Stimulated activated CD8-positive, alpha-beta memory T cell treated with anti-CD3 and anti-CD28 coated beads, Interleukin-7, amount 100 ng/mL, for 4 hours (primary cell): ENCODE results near the gene ABHD15.

Experiments used
- DNase-seq, 2 donors: peaks; one replicate each; pipeline ENCODE4 v3.0.0-alpha.2; 2020; ENCODE audit warnings: low read depth in 2 of 2

Gene ABHD15

GRCh38 chr17:29583324-29584248 is 16.7 kb upstream of the ABHD15 start:
- DNase-seq: no peak

GRCh38 chr17:29582772-29583171 is 15.9 kb upstream of the ABHD15 start:
- DNase-seq: no peak

DNA sequence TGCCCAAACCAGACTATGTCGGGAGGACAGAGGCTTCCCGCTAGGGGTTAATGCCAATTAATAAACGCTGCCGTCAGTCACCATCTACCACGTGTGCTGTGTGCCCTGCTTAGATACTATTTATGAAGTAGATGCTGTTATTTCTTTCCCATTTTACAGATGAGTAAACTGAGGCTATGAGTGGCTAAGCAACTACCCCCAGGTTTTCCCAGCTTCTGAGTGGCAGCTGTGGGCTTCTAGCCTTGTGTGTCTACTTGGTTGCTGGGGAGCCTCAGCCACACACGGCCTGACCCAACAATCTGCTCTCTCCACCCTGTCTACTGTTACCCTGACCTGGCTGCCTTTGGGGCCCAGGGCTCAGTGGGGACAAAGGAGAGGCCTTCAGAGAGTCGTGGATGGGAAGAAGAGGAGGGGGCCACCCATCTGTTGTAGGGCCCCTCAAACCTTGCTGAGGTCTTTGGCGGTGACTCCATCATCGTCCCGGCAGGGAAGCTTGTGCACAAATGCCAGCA is 15.5 kb upstream of the ABHD15 start:
- DNase-seq: no peak

DNA sequence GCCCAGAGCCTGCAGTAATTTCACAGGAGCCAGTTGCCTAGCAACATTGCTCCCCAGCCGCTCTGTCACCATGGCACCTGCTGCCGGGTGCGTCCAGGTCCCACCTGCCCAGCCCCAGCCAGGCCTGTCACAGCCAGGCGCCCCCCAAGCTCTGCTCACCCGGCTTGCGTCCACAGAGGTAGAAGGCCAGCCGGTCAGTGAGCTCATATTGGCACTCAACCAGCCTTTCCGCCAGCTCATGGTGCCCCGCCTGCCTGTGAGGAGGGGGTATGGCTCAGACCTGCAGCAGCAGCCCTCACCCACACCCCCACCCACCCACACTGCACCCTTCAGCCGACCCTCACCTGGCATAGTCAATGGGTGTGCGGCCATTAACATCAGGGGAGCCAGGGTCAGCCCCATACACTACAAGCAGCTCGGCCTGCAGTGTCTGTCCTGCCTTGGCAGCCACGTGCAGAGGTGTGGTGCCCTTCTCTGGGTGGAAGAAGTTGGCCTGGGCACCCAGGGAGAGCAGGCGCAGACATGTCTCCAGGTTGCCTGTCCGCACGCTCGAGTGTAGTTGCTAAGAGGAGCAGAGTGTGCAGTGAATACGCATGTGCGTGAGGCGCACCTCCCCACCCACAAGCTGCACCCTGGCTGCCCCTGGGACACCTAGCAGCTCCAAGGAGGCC is 14.9 kb upstream of the ABHD15 start:
- DNase-seq: no peak

DNA sequence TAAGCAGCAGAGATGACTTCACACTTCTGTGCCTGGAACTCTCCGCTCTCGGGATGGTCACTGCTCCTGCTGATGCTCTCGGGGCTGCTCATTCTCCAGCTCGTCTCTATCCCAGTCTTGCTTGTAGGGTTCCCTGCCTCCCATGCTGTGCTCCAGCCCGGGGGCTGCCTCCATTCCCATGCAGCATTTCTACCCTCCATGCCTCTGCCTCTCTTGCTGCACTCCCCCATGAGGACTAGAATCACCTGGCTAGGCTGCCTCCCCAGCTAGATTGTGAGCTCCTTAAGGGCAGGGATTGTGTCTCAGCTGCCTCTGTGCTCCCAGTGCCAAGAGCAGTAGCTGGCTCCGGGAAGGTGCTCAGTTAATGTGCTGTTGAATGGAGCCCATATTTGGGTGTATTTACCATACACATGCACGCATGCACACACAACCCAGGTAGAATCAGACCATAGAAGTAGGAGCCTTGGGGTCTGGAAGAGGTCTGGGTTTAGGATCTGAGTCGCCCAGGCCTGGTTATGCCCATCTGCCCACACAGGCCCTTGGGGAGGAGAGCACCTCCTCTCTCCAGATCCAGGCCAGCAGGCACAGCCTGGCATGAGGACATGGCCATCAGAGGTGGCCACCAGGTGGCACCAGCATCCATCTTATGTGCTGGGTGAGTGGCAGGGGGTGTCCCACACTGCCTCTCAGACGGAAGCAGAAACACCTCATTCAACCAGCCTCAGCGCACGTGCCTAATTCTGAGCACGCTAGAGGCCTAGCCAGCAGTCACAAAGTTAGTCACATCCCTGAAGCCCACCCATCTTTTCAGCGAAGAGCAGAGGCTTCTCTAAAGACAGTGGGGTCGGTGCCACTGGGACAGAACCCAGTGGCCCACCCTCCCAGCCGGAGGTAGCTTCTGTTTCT is 13.3 kb upstream of the ABHD15 start:
- peak; percentile 82 to 85 for DNase-seq

- no peak for DNase-seq
Observed at GRCh38 chr17:29578626-29579485, 12.0 kb upstream of the ABHD15 start.

DNA sequence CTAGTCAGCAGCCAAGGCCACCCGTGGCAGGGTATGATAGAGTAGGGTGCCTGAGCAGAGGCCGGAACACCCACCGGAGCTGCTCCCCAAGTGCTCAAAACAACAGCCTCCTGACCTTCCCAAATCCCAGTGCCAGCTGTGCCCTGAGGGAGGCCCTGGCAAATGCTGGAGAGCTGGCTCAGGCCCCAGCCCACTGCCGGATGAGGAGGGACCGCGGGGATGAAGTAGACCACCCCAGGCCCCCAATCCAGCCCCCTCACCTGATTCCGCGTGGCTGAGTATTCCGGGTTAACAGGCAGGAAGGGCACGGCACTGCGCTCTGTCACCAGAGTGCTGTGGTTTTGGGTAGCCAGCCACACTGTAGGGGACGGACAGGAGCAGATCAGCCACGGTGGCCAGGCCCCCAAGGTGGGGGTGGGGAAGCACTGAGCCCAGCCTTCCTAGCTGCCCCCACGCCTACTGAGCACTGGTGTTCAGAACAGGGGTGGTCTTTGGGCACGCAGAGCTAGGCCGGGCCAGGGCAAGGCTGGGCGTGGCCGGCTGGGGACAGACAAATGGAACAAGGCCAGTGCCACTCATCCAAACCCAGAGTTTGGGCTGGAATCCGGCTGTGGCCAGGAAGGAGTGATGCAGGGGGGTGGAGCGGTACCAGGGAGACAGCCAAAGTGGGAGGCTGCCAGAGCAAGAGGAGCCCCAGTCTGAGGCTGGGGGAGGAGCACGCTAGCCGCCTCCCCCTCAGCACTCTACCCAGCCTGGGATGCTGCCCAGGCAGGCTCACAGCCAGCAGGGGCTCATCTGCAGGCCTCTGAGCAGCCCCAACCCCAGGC is 10.8 kb upstream of the ABHD15 start:
- no peak for DNase-seq

GRCh38 chr17:29577001-29577370 is 10.1 kb upstream of the ABHD15 start:
- DNase-seq: no peak

DNA sequence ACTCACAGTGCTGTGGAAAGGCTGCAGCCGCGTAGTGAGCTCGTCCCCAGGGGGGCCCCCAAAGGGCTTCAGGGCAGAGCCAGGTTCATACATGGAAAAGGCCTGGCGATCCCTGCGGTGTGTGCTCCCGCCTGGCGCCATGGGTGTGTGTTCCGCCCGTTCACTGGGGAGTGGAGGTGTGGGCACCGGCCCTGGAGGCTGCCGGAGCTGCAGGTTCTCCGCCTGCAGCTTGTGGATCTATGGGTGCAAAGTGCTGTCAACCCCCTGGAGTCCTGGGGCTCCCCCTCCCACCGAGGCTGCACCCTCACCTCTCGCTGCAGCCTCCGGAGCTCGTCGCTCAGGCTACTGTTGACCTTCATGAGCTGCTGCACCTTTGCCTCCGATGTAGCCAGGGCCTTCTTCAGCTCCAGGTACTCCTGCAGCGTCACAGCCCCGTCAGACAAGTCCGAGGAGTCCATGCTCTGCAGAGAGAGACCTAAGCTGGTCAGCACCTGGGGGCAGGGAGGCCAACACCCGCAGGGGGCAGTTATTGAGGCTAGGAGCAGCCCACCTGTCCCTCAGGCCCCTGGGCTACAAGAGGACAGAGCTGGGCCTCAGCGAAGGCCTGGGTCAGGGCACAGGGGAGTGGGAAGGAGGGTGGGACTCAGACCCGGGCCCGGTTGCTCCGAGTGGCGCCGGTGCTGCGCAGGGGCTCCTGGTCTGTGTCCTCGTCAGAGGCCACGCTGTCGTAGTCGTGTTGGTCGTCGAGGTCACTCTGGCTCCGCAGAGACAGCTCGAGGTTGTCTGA is 9.6 kb upstream of the ABHD15 start:
- no peak for DNase-seq

DNA sequence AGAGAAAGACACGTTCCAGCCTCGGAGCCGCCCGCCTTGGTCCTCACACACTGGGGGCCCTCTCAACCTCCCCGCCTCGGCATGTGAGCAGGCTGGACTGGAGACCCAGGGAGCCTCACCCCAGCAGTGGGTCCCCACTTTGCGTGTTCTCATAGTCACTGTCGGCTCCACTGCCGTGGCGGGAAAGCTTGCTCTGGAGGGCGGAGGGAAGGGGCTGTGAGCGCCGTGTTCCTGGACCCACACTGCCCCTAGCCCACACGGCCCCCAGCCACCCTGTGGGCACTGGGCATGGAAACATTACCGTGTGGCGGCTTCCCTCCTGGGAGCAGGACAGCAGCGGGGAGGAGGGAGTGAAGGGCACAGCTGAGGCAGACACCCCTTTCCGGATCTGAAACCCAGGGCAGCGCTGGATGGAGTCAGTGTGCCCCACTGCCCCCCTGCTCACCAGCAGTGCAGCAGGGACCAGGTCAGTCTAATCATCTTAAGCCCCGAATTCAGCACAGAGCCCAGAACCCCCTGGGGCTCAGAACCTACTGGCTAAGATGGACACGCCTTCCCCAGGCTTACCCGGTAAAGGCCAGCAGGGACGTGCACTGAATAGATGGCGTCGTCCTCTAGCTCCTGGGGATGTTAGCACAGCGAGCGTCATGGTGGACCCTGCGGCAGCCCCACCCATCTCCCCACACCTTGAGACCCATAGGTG is 8.8 kb upstream of the ABHD15 start:
- no peak for DNase-seq

GRCh38 chr17:29574732-29575510 is 8.1 kb upstream of the ABHD15 start:
- DNase-seq: no peak

DNA sequence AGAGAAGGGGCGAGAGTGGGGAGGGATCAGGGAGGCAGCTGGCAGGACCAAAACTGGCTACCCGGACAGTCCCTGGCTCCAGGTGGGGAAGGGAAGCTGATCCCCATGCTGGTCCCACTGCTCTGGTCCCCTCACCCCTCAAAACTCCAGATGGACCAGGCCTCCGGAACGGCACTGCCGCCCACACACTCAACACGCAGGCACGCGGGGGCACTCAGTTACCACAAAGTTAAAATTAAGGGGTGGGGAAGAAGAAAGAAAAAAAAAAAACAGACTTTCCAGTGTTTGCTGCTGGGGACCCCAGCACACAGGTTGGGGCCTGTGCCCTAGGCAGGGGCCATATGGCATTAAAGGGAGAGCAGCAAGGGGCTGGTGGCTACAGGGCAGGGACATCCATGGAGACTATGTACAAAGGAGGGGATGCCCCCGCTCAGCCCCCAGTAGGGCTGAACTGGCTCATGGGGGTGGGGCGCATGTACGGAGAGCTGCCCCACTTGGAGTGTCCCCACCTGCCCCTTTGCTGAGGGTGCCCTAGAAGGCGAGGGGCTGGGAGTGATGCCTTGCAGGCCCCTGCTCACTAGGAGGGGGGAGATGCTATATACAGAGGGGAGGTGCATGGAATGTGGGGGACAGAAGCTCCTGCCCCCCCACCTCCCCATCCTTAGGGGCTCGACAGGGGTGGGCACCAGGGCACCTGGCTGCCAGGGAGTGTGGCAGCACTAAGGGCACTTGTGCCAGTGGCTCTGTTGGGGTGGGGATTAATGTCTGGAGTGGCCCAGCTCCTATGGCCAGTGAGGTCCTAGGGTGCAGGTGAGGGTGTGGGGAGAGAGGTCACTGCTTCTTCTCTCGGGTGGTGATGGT is 7.3 kb upstream of the ABHD15 start:
- DNase-seq: no peak

GRCh38 chr17:29573558-29573869 is 6.7 kb upstream of the ABHD15 start:
- no peak for DNase-seq

DNA sequence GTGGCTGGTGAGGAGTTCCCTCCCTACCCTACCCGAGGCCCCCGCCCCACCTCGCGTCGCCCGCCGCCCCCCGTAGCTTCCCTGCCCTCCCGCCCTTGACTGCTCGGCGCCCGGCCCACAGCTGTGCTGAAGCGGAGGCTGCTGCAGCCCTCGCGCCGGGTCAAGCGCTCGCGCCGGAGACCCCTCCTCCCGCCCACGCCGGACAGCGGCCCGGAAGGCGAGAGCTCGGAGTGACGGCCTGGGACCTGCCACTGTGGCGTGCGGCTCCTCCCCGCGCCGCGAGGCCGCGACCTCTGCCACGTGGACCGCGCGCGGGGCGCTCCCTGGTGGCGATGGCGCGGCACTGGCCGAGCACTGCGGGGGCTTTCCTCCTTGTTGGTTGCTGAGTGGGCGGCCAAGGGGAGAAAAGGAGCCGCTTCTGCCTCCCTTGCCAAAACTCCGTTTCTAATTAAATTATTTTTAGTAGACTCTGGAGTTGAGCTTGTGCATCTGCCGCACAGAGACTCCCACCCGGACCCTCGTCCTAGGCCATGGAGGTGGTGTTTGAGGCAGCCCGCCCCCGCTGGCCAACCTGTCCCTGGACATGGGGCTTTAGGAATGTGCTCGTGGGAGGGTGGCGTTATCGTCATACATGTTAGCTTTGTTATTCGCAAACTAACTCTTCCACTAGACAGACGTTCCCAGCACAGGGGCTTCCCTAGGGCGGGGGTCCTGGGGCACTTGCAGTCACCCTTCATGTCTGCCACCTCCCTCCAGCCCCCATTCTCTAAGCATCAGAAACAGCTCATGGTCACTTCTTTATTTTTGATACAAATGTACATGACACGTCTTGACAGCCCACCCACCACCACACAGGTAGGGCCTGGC is 6.1 kb upstream of the ABHD15 start:
- DNase-seq: peak in 1 of 2 donors; percentile 70

GRCh38 chr17:29571883-29572681 is 5.2 kb upstream of the ABHD15 start:
- DNase-seq: no peak
